Adrenal gland (tissue), 5 donors: ENCODE data around the gene ZNF593OS.

Experiments used
- POLR2A ChIP-seq, 2 donors: fragments of 450-650 bp; IDR thresholded peaks; one replicate each; pipeline ENCODE4 v1.6.1; 2017; ENCODE audit warnings: antibody characterized with exemption in 2 of 2, mild to moderate bottlenecking in 2 of 2, moderate library complexity in 1 of 2
- TF ChIP-seq, protein P1 (sequence below), 6 experiments: fragments of 450-650 bp in 4 of 6; fragments of 200-600 bp in 2 of 6; sonication (generic) in 1 of 6; IDR thresholded peaks; 1 replicate in 5 of 6; 2 replicates in 1 of 6; pipeline versions ENCODE4 v1.5.1 to v1.8.0; 2016 to 2021; ENCODE audit warnings: antibody characterized with exemption in 6 of 6, mild to moderate bottlenecking in 2 of 6, moderate library complexity in 1 of 6
- donor health status: DM: no; HTN: no; CAD: no.

DNA sequence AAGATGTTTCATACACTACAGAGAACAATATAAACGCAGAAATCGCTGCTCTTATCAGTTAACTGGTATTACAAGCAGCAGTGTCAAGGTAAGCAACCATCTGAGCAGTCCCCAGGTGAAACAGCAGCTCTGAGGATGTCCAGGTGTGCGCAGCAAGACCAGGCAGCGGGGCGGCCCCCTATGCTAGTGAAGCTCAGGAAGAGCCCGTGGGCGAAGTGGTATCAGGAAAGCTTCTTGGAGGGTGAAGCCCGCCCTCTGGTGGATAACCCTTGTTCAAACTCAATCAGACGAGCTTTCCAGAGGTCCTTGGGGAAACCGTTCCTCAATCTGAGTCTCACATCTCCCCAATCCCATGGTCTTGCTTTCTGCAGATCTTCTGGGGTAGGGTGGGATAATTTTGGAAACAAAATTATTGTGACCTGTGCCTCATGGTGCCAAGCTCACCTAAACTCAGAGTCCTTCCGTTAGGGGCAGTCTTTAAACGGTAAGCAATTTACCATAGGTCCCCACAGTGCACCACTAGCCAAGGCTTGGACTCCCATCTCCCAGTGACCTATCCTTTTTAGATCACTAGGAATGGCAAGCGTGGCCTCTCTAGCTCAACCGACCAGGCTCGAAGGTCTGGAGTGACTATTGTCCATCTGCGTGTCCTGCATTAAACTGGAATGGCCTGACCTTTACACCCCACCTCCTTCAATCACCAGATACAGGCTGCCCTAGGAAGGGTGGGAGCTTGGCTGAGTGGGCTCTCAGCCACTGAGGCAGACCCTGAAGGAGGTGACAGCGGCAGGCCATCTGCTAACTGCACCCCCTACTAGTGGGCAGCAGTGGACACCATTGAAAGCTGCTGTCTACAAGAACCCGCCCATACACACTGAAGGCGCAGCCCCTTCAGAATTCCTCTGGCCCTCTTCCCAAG, 26.3 kb downstream of the ZNF593OS start:
- TF ChIP-seq, protein P1, sequence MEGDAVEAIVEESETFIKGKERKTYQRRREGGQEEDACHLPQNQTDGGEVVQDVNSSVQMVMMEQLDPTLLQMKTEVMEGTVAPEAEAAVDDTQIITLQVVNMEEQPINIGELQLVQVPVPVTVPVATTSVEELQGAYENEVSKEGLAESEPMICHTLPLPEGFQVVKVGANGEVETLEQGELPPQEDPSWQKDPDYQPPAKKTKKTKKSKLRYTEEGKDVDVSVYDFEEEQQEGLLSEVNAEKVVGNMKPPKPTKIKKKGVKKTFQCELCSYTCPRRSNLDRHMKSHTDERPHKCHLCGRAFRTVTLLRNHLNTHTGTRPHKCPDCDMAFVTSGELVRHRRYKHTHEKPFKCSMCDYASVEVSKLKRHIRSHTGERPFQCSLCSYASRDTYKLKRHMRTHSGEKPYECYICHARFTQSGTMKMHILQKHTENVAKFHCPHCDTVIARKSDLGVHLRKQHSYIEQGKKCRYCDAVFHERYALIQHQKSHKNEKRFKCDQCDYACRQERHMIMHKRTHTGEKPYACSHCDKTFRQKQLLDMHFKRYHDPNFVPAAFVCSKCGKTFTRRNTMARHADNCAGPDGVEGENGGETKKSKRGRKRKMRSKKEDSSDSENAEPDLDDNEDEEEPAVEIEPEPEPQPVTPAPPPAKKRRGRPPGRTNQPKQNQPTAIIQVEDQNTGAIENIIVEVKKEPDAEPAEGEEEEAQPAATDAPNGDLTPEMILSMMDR (IDR thresholded peaks at IDR 0.05), result peak; percentile 66 to 83 (median 75)
- no peak for TF ChIP-seq POLR2A (IDR thresholded peaks at IDR 0.05)
